Endothelial cell of umbilical vein (primary cell): Measurements from ENCODE around the gene TSR3. TPM values are rescaled to one million over a fixed set of nuclear protein-coding genes. Genes with fewer than 3 reads are reported as not detected.

ENCODE experiments used
- BruUV-seq: library from RNA; stranded (reverse); fragments of 400-500 nt; replicated peaks from 2 replicates; lab custom pipeline; 2021; lab: Mats Ljungman, UMichigan
- CTCF ChIA-PET: fragments of 300-600, 350-600 bp; sonication (Branson Sonifier 250); formaldehyde crosslinking; loops from one replicate; lab custom pipeline; 2021; ENCODE audit warnings: antibody characterized with exemption, inconsistent platforms; lab: Charles Lee
- POLR2A ChIA-PET: fragments of 300-600, 350-600 bp; sonication (Branson Sonifier 250); formaldehyde crosslinking; loops from one replicate; lab custom pipeline; 2021; ENCODE audit warnings: antibody characterized with exemption, inconsistent platforms; lab: Charles Lee
- DNase-seq: peaks from one replicate; pipeline ENCODE4 v3.0.0-alpha.2; 2011; ENCODE audit warnings: low read depth, low spot score
- FAIRE-seq: peaks from 2 replicates; lab custom pipeline; 2011; peaks lifted over from hg19 to GRCh38; lab: Jason Lieb, UNC
- H2AFZ ChIP-seq: 2 replicates; pipeline ENCODE4 v1.6.0; 2012; ENCODE audit warnings: low read depth, low read length, control low read depth, inconsistent platforms
- H3K27ac ChIP-seq: 2 replicates; pipeline ENCODE4 v1.5.1; 2011; ENCODE audit warnings: low read depth, mild to moderate bottlenecking, control low read depth, low read length, moderate library complexity; ENCODE audit not compliant: insufficient read depth
- H3K27me3 ChIP-seq, 2 experiments: 2 replicates each; pipeline versions ENCODE4 v1.6.0 to v1.6.1; 2011; ENCODE audit warnings: low read length in 2 of 2, mixed read lengths in 1 of 2; ENCODE audit not compliant: control insufficient read depth in 2 of 2, insufficient read depth in 2 of 2
- H3K36me3 ChIP-seq, 2 experiments: 2 replicates in 1 of 2; 3 replicates in 1 of 2; pipeline ENCODE4 v1.5.1; 2011; ENCODE audit warnings: low read length in 2 of 2, mild to moderate bottlenecking in 1 of 2, moderate library complexity in 1 of 2; ENCODE audit not compliant: control insufficient read depth in 2 of 2, insufficient read depth in 2 of 2; ENCODE audit errors: extremely low read depth in 1 of 2
- H3K4me1 ChIP-seq: 3 replicates; pipeline ENCODE4 v1.5.1; 2011; ENCODE audit warnings: mild to moderate bottlenecking, low read length; ENCODE audit not compliant: control insufficient read depth, insufficient read depth; ENCODE audit errors: extremely low read depth
- H3K4me2 ChIP-seq: 2 replicates; pipeline ENCODE4 v1.6.1; 2011; ENCODE audit warnings: low read length, control low read depth, mixed read lengths; ENCODE audit not compliant: insufficient read depth
- H3K4me3 ChIP-seq, 3 experiments: fragments of 200-600 bp in 1 of 3; sonication (generic), shearing (Covaris generic) in 1 of 3; replicated peaks in 1 of 3; 2 replicates each; pipeline ENCODE4 v1.5.1; 2011 to 2016; ENCODE audit warnings: control low read depth in 3 of 3, low read length in 3 of 3, mild to moderate bottlenecking in 2 of 3, inconsistent platforms in 1 of 3, low read depth in 1 of 3, moderate library complexity in 1 of 3; ENCODE audit not compliant: insufficient read depth in 1 of 3
- H3K79me2 ChIP-seq: 2 replicates; pipeline ENCODE4 v1.6.0; 2012; ENCODE audit warnings: low read length, inconsistent platforms; ENCODE audit not compliant: control insufficient read depth, insufficient read depth
- H3K9ac ChIP-seq: replicated peaks from 2 replicates; pipeline ENCODE3; 2011; ENCODE audit warnings: low read length, control low read depth; ENCODE audit not compliant: insufficient read depth; ENCODE audit errors: extremely low read depth
- H3K9me1 ChIP-seq: replicated peaks from 3 replicates; pipeline ENCODE4 v1.6.0; 2011; ENCODE audit warnings: mild to moderate bottlenecking, low read length; ENCODE audit not compliant: control insufficient read depth, insufficient read depth; ENCODE audit errors: extremely low read depth
- H3K9me3 ChIP-seq: replicated peaks from 2 replicates; pipeline ENCODE4 v1.5.1; 2012; ENCODE audit warnings: low read length, inconsistent platforms; ENCODE audit not compliant: control insufficient read depth, insufficient read depth
- H4K20me1 ChIP-seq: replicated peaks from 2 replicates; pipeline ENCODE3; 2011; ENCODE audit warnings: mild to moderate bottlenecking, low read length; ENCODE audit not compliant: control insufficient read depth, insufficient read depth; ENCODE audit errors: extremely low read depth
- EZH2 ChIP-seq: IDR thresholded peaks from 2 replicates; pipeline ENCODE4 v1.6.1; 2012; ENCODE audit warnings: borderline replicate concordance, low read depth, mild to moderate bottlenecking, moderate library complexity, low read length, inconsistent platforms; ENCODE audit not compliant: severe bottlenecking
- FOS ChIP-seq: IDR thresholded peaks from 2 replicates; pipeline ENCODE4 v1.6.1; 2011; ENCODE audit warnings: mild to moderate bottlenecking, low read length, moderate library complexity, borderline replicate concordance; ENCODE audit not compliant: insufficient read depth
- GATA2 ChIP-seq: IDR thresholded peaks from 2 replicates; pipeline ENCODE4 v1.7.0; 2011; ENCODE audit warnings: low read depth, mild to moderate bottlenecking, moderate library complexity, mixed read lengths, low read length; ENCODE audit not compliant: insufficient read length, insufficient read depth
- JUN ChIP-seq: IDR thresholded peaks from 2 replicates; pipeline ENCODE4 v1.6.1; 2011; ENCODE audit warnings: borderline replicate concordance, low read depth; ENCODE audit not compliant: insufficient read length, insufficient read depth
- MYC ChIP-seq: IDR thresholded peaks from one replicate; pipeline ENCODE4 v1.6.1; 2011; ENCODE audit warnings: mild to moderate bottlenecking, low read depth, low read length
- POLR2A ChIP-seq: IDR thresholded peaks from 2 replicates; pipeline ENCODE4 v1.6.1; 2012; ENCODE audit warnings: low read depth, mild to moderate bottlenecking, control low read depth, low read length
- POLR2AphosphoS5 ChIP-seq: IDR thresholded peaks from 2 replicates; pipeline ENCODE4 v1.6.1; 2012; ENCODE audit warnings: low read depth, mild to moderate bottlenecking, control low read depth, low read length, moderate library complexity; ENCODE audit not compliant: insufficient read depth
- dilution Hi-C: fragments of 300-500 bp; cut with MboI; formaldehyde crosslinking; loops from one replicate; pipeline ENCODE4 v1.15.0; 2019; ENCODE audit warnings: low sequenced_read_pairs; ENCODE audit not compliant: extremely low pct_ligation_motif_present
- intact Hi-C: fragments of 100-400 bp; cut with micrococcal nuclease; formaldehyde crosslinking; loops from one replicate; pipeline ENCODE4 v1.10.0; 2022
- polyA plus RNA-seq, 4 experiments: library from polyadenylated mRNA; depleted of rRNA in 3 of 4; stranded (reverse) in 3 of 4; unstranded in 1 of 4; fragments of >200 nt; gene quantifications; 2 replicates each; pipeline versions ENCODE4 v1.2.1 to v1.2.3, GENCODE V29; 2011 to 2012; ENCODE audit warnings: missing spikeins in 1 of 4
- total RNA-seq: library from RNA; stranded (reverse); gene quantifications from 2 replicates; pipeline ENCODE4 v1.2.3, GENCODE V29; 2021
- TF ChIP-seq, protein P1 (sequence below): IDR thresholded peaks from 2 replicates; pipeline ENCODE4 v1.6.1; 2011; ENCODE audit not compliant: insufficient read depth, insufficient read length
- TF ChIP-seq, protein P2 (sequence below), 2 donors: IDR thresholded peaks; 1 replicate in 1 of 2; 2 replicates in 1 of 2; pipeline ENCODE4 v1.5.1; 2011; ENCODE audit warnings: low read length in 2 of 2, mild to moderate bottlenecking in 2 of 2, moderate library complexity in 2 of 2, control low read depth in 1 of 2, inconsistent platforms in 1 of 2, low read depth in 1 of 2; ENCODE audit not compliant: insufficient read depth in 1 of 2; ENCODE audit errors: extremely low read depth in 1 of 2

TSR3 gene
- total and polyA plus RNA-seq, 2 donors (not counting 3 experiments of a cell fraction or from before 2014, with no cell fraction given), result 65.4 to 82.7 TPM

DNA sequence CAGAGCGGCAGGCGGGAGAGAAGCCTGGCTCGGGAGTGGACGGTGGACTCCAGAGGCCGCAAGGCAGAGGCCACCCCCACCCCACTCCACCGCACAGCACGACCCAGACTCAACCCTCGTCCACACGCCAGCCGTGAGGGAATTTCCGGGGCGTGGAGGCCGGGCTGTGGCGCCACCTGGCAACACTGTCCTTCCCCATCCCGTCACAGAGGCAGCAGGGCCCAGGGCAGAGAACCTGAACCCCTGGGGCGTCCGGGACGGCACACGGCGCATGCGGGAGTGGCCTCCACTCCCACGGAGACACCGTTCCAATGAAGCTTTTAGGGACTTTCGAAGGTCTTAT is 23.6 kb upstream of the TSR3 start:
- Histone ChIP-seq H3K9ac (no peak overlapping the region), H3K36me3 (peaks cover 0 to 3% of the 10 kb centered on the region in 2 experiments), H3K27me3 (no peaks in the 10 kb centered on the region), H3K27ac (no peak overlapping the region), H3K79me2 (peaks cover 24% of the 10 kb centered on the region), H3K4me3 (no peak overlapping the region), H3K4me1 (peaks cover 12% of the 10 kb centered on the region), H3K9me3 (no peaks in the 10 kb centered on the region), H3K4me2 (no peak overlapping the region), H4K20me1 (no peaks in the 10 kb centered on the region), H3K9me1 (no peaks in the 10 kb centered on the region), H2AFZ (no peak overlapping the region)
- TF ChIP-seq FOS (no peak), EZH2 (no peak), GATA2 (no peak), MYC (no peak), POLR2AphosphoS5 (no peak), POLR2A (no peak), JUN (no peak)
- TF ChIP-seq, protein P1, sequence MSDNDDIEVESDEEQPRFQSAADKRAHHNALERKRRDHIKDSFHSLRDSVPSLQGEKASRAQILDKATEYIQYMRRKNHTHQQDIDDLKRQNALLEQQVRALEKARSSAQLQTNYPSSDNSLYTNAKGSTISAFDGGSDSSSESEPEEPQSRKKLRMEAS, result no peak
- TF ChIP-seq, protein P2, sequence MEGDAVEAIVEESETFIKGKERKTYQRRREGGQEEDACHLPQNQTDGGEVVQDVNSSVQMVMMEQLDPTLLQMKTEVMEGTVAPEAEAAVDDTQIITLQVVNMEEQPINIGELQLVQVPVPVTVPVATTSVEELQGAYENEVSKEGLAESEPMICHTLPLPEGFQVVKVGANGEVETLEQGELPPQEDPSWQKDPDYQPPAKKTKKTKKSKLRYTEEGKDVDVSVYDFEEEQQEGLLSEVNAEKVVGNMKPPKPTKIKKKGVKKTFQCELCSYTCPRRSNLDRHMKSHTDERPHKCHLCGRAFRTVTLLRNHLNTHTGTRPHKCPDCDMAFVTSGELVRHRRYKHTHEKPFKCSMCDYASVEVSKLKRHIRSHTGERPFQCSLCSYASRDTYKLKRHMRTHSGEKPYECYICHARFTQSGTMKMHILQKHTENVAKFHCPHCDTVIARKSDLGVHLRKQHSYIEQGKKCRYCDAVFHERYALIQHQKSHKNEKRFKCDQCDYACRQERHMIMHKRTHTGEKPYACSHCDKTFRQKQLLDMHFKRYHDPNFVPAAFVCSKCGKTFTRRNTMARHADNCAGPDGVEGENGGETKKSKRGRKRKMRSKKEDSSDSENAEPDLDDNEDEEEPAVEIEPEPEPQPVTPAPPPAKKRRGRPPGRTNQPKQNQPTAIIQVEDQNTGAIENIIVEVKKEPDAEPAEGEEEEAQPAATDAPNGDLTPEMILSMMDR (IDR thresholded peaks at IDR 0.05; ENCODE audit: extremely low read depth in 1 of 2, insufficient read depth in 1 of 2, low read depth in 1 of 2, low read length in 2 of 2), result no peak
- ChIA-PET CTCF (interaction anchor here (1.9 kb wide), 1 partner anchor 11 kb away, joined by 13 read pairs; no protein-coding TSS in a partner anchor), POLR2A (no interaction called here)
- BruUV-seq, result no TSS peak
- FAIRE-seq, result no peak
- intact Hi-C loops, result loop anchor here (5.0 kb wide), 1 partner anchor 332 kb away; the partner anchor contains the start of gene MAPK8IP3
- dilution Hi-C loops, result no loop called here
- no peak for DNase-seq
